SW480 (cell line): ENCODE measurements around the gene JOSD2.
A peak's percentile ranks its signal among the peaks of the same experiment; 100 is the strongest.

Experiments used
- DNase-seq: peaks from one replicate; pipeline ENCODE4 v3.0.0-alpha.2; 2016; ENCODE audit warnings: low spot score

Gene JOSD2

GRCh38 chr19:50493171-50493570, 17.8 kb downstream of the JOSD2 start:
- DNase-seq: no peak

- no peak for DNase-seq
Measured at GRCh38 chr19:50492303-50493052, 18.5 kb downstream of the JOSD2 start.

GRCh38 chr19:50490991-50491472, 20.0 kb downstream of the JOSD2 start:
- DNase-seq: no peak

GRCh38 chr19:50490411-50490811, 20.6 kb downstream of the JOSD2 start:
- DNase-seq: no peak

GRCh38 chr19:50489461-50490011, 21.5 kb downstream of the JOSD2 start:
- DNase-seq: no peak

GRCh38 chr19:50488389-50489194, 22.4 kb downstream of the JOSD2 start:
- DNase-seq: no peak

GRCh38 chr19:50486823-50487515, 24.0 kb downstream of the JOSD2 start:
- peak; percentile 47 for DNase-seq

- DNase-seq: no peak
Measured at GRCh38 chr19:50485284-50485955, 25.6 kb downstream of the JOSD2 start.

GRCh38 chr19:50482916-50483315, 28.1 kb downstream of the JOSD2 start:
- no peak for DNase-seq

GRCh38 chr19:50482271-50482855, 28.6 kb downstream of the JOSD2 start:
- no peak for DNase-seq

GRCh38 chr19:50481351-50482149, 29.4 kb downstream of the JOSD2 start:
- no peak for DNase-seq

GRCh38 chr19:50480281-50481111, 30.5 kb downstream of the JOSD2 start:
- no peak for DNase-seq

GRCh38 chr19:50479761-50480251, 31.2 kb downstream of the JOSD2 start:
- DNase-seq: no peak

- no peak for DNase-seq
Measured at GRCh38 chr19:50478901-50479715, 31.9 kb downstream of the JOSD2 start.

GRCh38 chr19:50477751-50478515, 33.1 kb downstream of the JOSD2 start:
- DNase-seq: no peak

GRCh38 chr19:50476907-50477238, 34.1 kb downstream of the JOSD2 start:
- no peak for DNase-seq

- DNase-seq: peak; percentile 98
Measured at GRCh38 chr19:50476224-50476906, 34.6 kb downstream of the JOSD2 start, which contains the start of the genes EMC10 and GARIN5A. Gene EMC10 (plus strand): TSS chr19:50476507. CDS start chr19:50476545, 38 bp downstream. Gene GARIN5A (minus strand): TSS chr19:50476848. CDS start chr19:50476388, 460 bp downstream.
